ENCODE results near the gene APOL3. TPM values are rescaled to one million over a fixed set of nuclear protein-coding genes. Genes with fewer than 3 reads are reported as not detected.

APOL3 gene
- total RNA-seq, 1 experiment from 2014 or later, result not detected

- H3K9me3 Mint-ChIP-seq, result no peaks in the 10 kb centered on the region; a peak in 1 of 5 replicates
- Histone ChIP-seq H3K14ac (ENCODE audit: insufficient read depth, low read length) (no peak overlapping the region), H2BK20ac (ENCODE audit: low read depth, low read length, poor library complexity, severe bottlenecking) (no peak overlapping the region), H3K56ac (ENCODE audit: insufficient read length, low read depth, low read length) (no peak overlapping the region), H3K4me1 (ENCODE audit: insufficient read depth, low read length) (no peaks in the 10 kb centered on the region), H4K8ac (replicated peaks; ENCODE audit: insufficient read length, low read depth, low read length) (no peak overlapping the region), H2BK120ac (ENCODE audit: low read depth, low read length, poor library complexity, severe bottlenecking) (no peak overlapping the region), H2AK5ac (ENCODE audit: insufficient read length, low read length) (no peak overlapping the region), H3K4ac (ENCODE audit: low read depth, low read length) (no peak overlapping the region), H3K18ac (ENCODE audit: insufficient read length, low read depth, low read length) (no peak overlapping the region), H3K79me2 (ENCODE audit: insufficient read depth, low read length) (no peaks in the 10 kb centered on the region), H2AFZ (ENCODE audit: low read length) (no peak overlapping the region), H3K23ac (ENCODE audit: insufficient read length, low read depth, low read length) (no peak overlapping the region), H2BK15ac (ENCODE audit: low read depth, low read length) (no peak overlapping the region), H4K5ac (ENCODE audit: insufficient read length, low read depth, low read length) (no peak overlapping the region), H3T11ph (ENCODE audit: low read length) (no peak overlapping the region), H3K27ac (ENCODE audit: insufficient read length, low read depth, low read length) (no peak overlapping the region), H3K27me3 (ENCODE audit: insufficient read depth, low read length) (no peaks in the 10 kb centered on the region; the same call in 1 of the 2 replicates), H3K23me2 (ENCODE audit: insufficient read length, low read depth, low read length, poor library complexity, severe bottlenecking) (no peaks in the 10 kb centered on the region), H3K79me1 (ENCODE audit: insufficient read depth, low read depth, low read length, poor library complexity, severe bottlenecking) (no peaks in the 10 kb centered on the region), H3K4me2 (ENCODE audit: insufficient read depth, insufficient read length, low read length) (no peak overlapping the region), H4K20me1 (ENCODE audit: control insufficient read depth, insufficient read depth, insufficient read length) (no peaks in the 10 kb centered on the region), H3K9ac (ENCODE audit: extremely low read depth, insufficient read length, low read length) (no peak overlapping the region), H4K91ac (ENCODE audit: insufficient read length, low read depth, low read length) (no peak overlapping the region), H2BK12ac (ENCODE audit: insufficient read length, low read depth, low read length) (no peak overlapping the region), H3K9me3 (ENCODE audit: control insufficient read depth, low read depth, low read length) (no peaks in the 10 kb centered on the region), H2BK5ac (ENCODE audit: insufficient read length, low read length) (no peak overlapping the region)
- H3K27ac Mint-ChIP-seq, result peak overlapping the region in 1 of 3 experiments; percentile 17; a peak in 1 of 7 replicates
- WGBS (ENCODE audit: extremely low coverage, insufficient read length, low lambda C conversion rate), result no CpG with 5 or more reads among the region's 22 CpGs
- no peaks in the 10 kb centered on the region; the same call in none of the 2 replicates for H3K27me3 Mint-ChIP-seq (ENCODE audit: low read depth)
- TF ChIP-seq CTCF (conservative IDR thresholded peaks at IDR 0.05), result peak; percentile 96
- peaks cover 10 to 16% of the 10 kb centered on the region in 2 experiments for H3K4me1 Mint-ChIP-seq
- DNase-seq, result peak; percentile 87
- no peaks in the 10 kb centered on the region for H3K36me3 Mint-ChIP-seq (ENCODE audit: insufficient read depth in 1 of 3, low read depth in 3 of 3)
- H3K4me3 Mint-ChIP-seq, result no peak overlapping the region
Measured at GRCh38 chr22:36180038-36180880, 19.7 kb upstream of the APOL3 start.
